Measurements from ENCODE around the gene PLPP6.

GRCh38 chr9:4661165-4661564, 929 bp upstream of the PLPP6 start:
- TF ChIP-seq CTCF (IDR thresholded peaks at IDR 0.05) (no peak), POLR2A (IDR thresholded peaks at IDR 0.05) (no peak)
